ENCODE results near the gene UGT2B17.

The UGT2B17 gene

DNA sequence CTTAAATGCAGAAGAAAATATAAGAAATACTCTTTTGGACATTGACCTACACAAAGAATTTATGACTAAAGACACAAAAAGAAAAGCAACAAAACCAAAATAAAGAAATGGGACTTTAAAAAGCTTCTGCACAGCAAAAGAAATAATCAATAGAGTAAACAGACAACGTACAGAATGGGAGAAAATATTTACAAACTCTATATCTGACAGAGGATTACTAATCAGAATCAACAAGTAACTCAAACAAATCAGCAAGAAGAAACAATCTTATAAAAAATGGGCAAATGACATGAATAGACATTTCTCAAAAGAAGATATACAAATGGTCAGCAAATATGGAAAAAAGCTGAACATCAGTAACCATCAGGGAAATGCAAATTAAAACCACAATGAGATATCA lies 37.6 kb upstream of the UGT2B17 start:
- no peaks in the 10 kb centered on the region for H3K4me1 ChIP-seq (ENCODE audit: low read length)
- H3K9me3 ChIP-seq (ENCODE audit: insufficient read depth, low read length) = no peaks in the 10 kb centered on the region
- no peak overlapping the region for H3K9ac ChIP-seq (ENCODE audit: low read length)
- H4K20me1 ChIP-seq (ENCODE audit: insufficient read depth, low read length) = no peaks in the 10 kb centered on the region
- no peaks in the 10 kb centered on the region for H3K36me3 ChIP-seq (replicated peaks; ENCODE audit: low read depth, low read length)
- no peak overlapping the region for H3K4me2 ChIP-seq (ENCODE audit: low read length)
- H3K4me3 ChIP-seq (ENCODE audit: low read length) = no peak overlapping the region
- H3K27me3 ChIP-seq (ENCODE audit: low read depth, low read length) = no peaks in the 10 kb centered on the region
- no peak for TF ChIP-seq EZH2phosphoT487 (IDR thresholded peaks at IDR 0.05; ENCODE audit: low read depth)
- TF ChIP-seq, protein P1, sequence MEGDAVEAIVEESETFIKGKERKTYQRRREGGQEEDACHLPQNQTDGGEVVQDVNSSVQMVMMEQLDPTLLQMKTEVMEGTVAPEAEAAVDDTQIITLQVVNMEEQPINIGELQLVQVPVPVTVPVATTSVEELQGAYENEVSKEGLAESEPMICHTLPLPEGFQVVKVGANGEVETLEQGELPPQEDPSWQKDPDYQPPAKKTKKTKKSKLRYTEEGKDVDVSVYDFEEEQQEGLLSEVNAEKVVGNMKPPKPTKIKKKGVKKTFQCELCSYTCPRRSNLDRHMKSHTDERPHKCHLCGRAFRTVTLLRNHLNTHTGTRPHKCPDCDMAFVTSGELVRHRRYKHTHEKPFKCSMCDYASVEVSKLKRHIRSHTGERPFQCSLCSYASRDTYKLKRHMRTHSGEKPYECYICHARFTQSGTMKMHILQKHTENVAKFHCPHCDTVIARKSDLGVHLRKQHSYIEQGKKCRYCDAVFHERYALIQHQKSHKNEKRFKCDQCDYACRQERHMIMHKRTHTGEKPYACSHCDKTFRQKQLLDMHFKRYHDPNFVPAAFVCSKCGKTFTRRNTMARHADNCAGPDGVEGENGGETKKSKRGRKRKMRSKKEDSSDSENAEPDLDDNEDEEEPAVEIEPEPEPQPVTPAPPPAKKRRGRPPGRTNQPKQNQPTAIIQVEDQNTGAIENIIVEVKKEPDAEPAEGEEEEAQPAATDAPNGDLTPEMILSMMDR (IDR thresholded peaks at IDR 0.05; ENCODE audit: low read depth, low read length) = no peak
- no peak overlapping the region for H3K27ac ChIP-seq (ENCODE audit: low read length)
- H3K79me2 ChIP-seq (ENCODE audit: low read length) = no peaks in the 10 kb centered on the region
- H2AFZ ChIP-seq (ENCODE audit: low read depth, low read length) = no peak overlapping the region

DNA sequence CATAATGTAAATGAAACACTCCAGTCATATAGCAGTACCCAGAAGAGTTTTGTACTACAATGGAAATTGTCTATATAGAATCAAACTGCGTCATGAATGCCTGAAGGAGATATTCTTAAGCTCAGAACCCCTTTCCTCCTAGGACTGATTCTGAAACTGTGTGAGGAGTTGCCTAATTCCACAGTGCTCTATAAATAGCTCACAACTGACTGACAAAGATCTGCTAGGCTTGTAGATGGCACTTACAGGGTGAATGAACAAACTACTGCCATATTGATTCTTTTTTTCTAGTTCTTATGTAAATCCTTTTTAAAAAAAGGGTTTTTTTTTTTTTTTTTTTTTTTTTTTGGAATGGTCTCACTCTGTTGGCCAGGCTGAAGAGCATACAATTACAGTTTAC lies 30.1 kb upstream of the UGT2B17 start:
- Histone ChIP-seq H3K9me3 (ENCODE audit: insufficient read depth, low read length) (no peaks in the 10 kb centered on the region), H3K36me3 (replicated peaks; ENCODE audit: low read depth, low read length) (no peaks in the 10 kb centered on the region), H3K4me2 (ENCODE audit: low read length) (no peak overlapping the region), H3K9ac (ENCODE audit: low read length) (no peak overlapping the region), H2AFZ (ENCODE audit: low read depth, low read length) (no peak overlapping the region), H3K27ac (ENCODE audit: low read length) (no peak overlapping the region), H4K20me1 (ENCODE audit: insufficient read depth, low read length) (no peaks in the 10 kb centered on the region), H3K4me1 (ENCODE audit: low read length) (no peaks in the 10 kb centered on the region), H3K79me2 (ENCODE audit: low read length) (no peaks in the 10 kb centered on the region), H3K27me3 (ENCODE audit: low read depth, low read length) (no peaks in the 10 kb centered on the region), H3K4me3 (ENCODE audit: low read length) (no peak overlapping the region)
- TF ChIP-seq, protein P1 (IDR thresholded peaks at IDR 0.05; ENCODE audit: low read depth, low read length) = no peak
- no peak for TF ChIP-seq EZH2phosphoT487 (IDR thresholded peaks at IDR 0.05; ENCODE audit: low read depth)

DNA sequence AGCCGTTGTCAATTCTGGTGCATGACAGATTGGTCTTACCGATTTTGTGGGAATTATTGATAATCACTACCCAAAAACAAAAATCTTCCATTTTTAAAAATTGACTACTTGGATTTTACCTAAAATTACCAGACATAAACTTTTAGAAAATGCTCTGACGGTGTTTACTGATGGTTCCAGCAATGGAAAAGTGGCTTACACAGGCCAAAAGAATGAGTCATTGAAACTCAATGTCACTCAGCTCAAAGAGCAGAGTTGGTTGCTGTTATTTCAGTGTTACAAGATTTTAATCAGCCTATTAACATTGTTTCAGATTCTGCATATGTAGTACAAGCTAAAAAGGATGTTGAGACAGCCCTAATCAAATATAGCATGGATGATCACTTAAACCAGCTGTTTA lies 23.0 kb upstream of the UGT2B17 start:
- Histone ChIP-seq H3K36me3 (replicated peaks; ENCODE audit: low read depth, low read length) (no peaks in the 10 kb centered on the region), H3K4me2 (ENCODE audit: low read length) (no peak overlapping the region), H3K9ac (ENCODE audit: low read length) (no peak overlapping the region), H3K27ac (ENCODE audit: low read length) (no peak overlapping the region), H3K79me2 (ENCODE audit: low read length) (no peaks in the 10 kb centered on the region), H3K27me3 (ENCODE audit: low read depth, low read length) (no peaks in the 10 kb centered on the region), H3K4me3 (ENCODE audit: low read length) (no peak overlapping the region), H3K9me3 (ENCODE audit: insufficient read depth, low read length) (no peaks in the 10 kb centered on the region), H3K4me1 (ENCODE audit: low read length) (no peaks in the 10 kb centered on the region), H2AFZ (ENCODE audit: low read depth, low read length) (no peak overlapping the region), H4K20me1 (ENCODE audit: insufficient read depth, low read length) (no peaks in the 10 kb centered on the region)
- TF ChIP-seq, protein P1 (IDR thresholded peaks at IDR 0.05; ENCODE audit: low read depth, low read length) = no peak
- no peak for TF ChIP-seq EZH2phosphoT487 (IDR thresholded peaks at IDR 0.05; ENCODE audit: low read depth)

DNA sequence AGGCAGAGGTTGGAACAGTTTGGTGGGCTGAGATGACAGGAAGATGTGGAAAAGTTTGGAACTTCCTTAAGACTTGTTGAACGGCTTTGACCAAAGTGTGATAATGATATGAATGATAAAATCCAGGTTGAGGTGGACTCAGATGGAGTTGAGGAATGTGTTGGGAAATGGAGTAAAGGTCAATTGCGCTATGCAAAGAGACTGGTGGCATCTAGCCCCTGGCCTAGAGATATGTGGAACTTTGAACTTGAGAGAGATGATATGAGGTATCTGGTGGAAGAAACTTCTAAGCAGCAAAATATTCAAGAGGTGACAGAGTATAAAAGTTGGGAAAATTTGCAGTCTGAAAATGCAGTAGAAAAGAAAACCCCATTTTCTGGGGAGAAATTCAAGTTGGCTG lies 21.4 kb upstream of the UGT2B17 start:
- Histone ChIP-seq H3K4me1 (ENCODE audit: low read length) (no peaks in the 10 kb centered on the region), H4K20me1 (ENCODE audit: insufficient read depth, low read length) (no peaks in the 10 kb centered on the region), H3K79me2 (ENCODE audit: low read length) (no peaks in the 10 kb centered on the region), H3K9ac (ENCODE audit: low read length) (no peak overlapping the region), H3K27ac (ENCODE audit: low read length) (no peak overlapping the region), H3K36me3 (replicated peaks; ENCODE audit: low read depth, low read length) (no peaks in the 10 kb centered on the region), H3K9me3 (ENCODE audit: insufficient read depth, low read length) (no peaks in the 10 kb centered on the region), H3K4me3 (ENCODE audit: low read length) (no peak overlapping the region), H2AFZ (ENCODE audit: low read depth, low read length) (no peak overlapping the region), H3K4me2 (ENCODE audit: low read length) (no peak overlapping the region), H3K27me3 (ENCODE audit: low read depth, low read length) (no peaks in the 10 kb centered on the region)
- TF ChIP-seq EZH2phosphoT487 (IDR thresholded peaks at IDR 0.05; ENCODE audit: low read depth) = no peak
- TF ChIP-seq, protein P1 (IDR thresholded peaks at IDR 0.05; ENCODE audit: low read depth, low read length) = no peak

Measured in OCI-LY3 (cell line).